NT2/D1 (cell line): ENCODE data around the gene ADARB2.

Experiments used
- DNase-seq: peaks from one replicate; pipeline ENCODE4 v3.0.0-alpha.2; 2011; ENCODE audit warnings: low read depth, low spot score
- H3K27me3 ChIP-seq: 2 replicates; pipeline ENCODE4 v1.6.0; 2011; ENCODE audit warnings: mild to moderate bottlenecking; ENCODE audit not compliant: insufficient read length, insufficient read depth
- H3K36me3 ChIP-seq: 2 replicates; pipeline ENCODE4 v1.6.1; 2011; ENCODE audit warnings: mild to moderate bottlenecking, low read length, mixed read lengths; ENCODE audit not compliant: insufficient read depth, insufficient read length
- H3K4me1 ChIP-seq: 2 replicates; pipeline ENCODE4 v1.5.1; 2011; ENCODE audit not compliant: insufficient read depth, insufficient read length
- H3K4me3 ChIP-seq: 2 replicates; pipeline ENCODE4 v1.5.1; 2011; ENCODE audit warnings: low read depth; ENCODE audit not compliant: insufficient read length
- H3K9ac ChIP-seq: 2 replicates; pipeline ENCODE4 v1.6.0; 2011; ENCODE audit warnings: low read depth; ENCODE audit not compliant: insufficient read length
- H3K9me3 ChIP-seq: 2 replicates; pipeline ENCODE4 v1.5.1; 2011; ENCODE audit warnings: mild to moderate bottlenecking, low read length; ENCODE audit not compliant: insufficient read depth
- SUZ12 ChIP-seq: IDR thresholded peaks from 2 replicates; pipeline ENCODE4 v1.6.1; 2011; ENCODE audit not compliant: insufficient read length, insufficient read depth; ENCODE audit errors: extremely low read depth
- YY1 ChIP-seq: IDR thresholded peaks from 2 replicates; pipeline ENCODE4 v1.6.1; 2011; ENCODE audit not compliant: insufficient read length, insufficient read depth
- ZNF274 ChIP-seq: IDR thresholded peaks from 2 replicates; pipeline ENCODE4 v1.6.1; 2011; ENCODE audit warnings: mild to moderate bottlenecking, low read depth, low read length

ADARB2 gene

DNA sequence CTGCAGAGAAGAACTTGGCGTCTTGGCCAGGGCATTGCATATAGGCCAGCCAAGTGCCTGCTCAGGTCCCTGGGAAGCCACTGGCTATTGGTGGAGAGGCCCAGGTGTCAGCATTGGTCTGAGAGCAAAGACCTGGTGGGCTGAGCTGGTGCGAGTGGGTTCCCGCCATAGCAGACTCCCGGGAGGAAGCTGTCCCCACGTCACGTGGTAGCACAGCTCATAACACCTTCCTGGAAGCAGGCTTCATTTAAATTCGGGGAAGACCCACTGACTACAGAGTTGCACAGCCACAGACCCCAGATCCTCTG is 550.7 kb downstream of the ADARB2 start:
- no peak for DNase-seq
- H3K36me3 ChIP-seq, result no peaks in the 10 kb centered on the region
- H3K9me3 ChIP-seq, result no peaks in the 10 kb centered on the region
- peaks cover 5% of the 10 kb centered on the region for H3K4me1 ChIP-seq
- H3K27me3 ChIP-seq, result peaks cover 7% of the 10 kb centered on the region
- H3K9ac ChIP-seq, result no peak overlapping the region
- no peak overlapping the region for H3K4me3 ChIP-seq
- TF ChIP-seq SUZ12 (no peak), ZNF274 (no peak), YY1 (no peak)

DNA sequence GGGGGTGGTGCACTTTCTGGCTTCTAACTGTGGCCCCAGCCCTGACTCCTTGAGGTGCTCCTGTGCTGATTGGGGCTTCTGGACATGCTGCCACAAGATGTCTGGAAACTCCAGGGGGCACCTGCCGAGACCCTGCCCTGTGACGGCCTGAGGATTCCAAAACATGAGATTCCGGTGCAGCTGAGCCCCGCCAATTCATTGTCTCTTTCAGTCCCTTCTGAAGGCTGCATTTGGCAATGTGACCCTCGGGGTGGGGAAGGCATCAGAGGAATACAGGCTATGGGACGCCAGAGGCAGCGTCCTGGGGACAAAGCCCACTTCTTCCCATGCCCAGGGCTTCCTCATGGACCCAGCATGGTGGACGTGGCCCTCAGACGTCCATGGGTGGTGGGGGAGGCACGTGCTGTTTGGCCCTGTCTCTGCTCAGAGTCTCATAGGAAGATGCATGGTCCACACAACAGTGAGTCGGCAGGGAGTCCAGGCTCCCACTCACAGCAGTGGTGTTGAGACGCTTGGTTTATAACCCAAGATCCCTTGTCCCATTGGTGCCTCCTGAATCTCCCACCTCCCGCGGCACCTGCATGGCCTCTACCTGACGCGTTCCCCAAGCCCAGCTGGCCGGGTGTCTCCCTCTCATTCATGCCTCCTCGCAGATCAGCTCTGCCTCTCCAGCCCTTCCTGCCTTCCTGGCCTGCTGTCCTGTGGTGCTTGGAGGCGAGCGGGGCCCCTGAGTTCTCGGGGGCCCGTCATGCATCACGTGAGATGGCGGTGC is 551.2 kb downstream of the ADARB2 start:
- H3K36me3 ChIP-seq, result no peaks in the 10 kb centered on the region
- TF ChIP-seq SUZ12 (no peak), ZNF274 (no peak), YY1 (no peak)
- H3K4me1 ChIP-seq, result peaks cover 5% of the 10 kb centered on the region
- no peak overlapping the region for H3K4me3 ChIP-seq
- no peak for DNase-seq
- H3K27me3 ChIP-seq, result peaks cover 7% of the 10 kb centered on the region
- H3K9ac ChIP-seq, result no peak overlapping the region
- H3K9me3 ChIP-seq, result no peaks in the 10 kb centered on the region

- TF ChIP-seq SUZ12 (no peak), ZNF274 (no peak), YY1 (no peak)
- peaks cover 5% of the 10 kb centered on the region for H3K4me1 ChIP-seq
- H3K9me3 ChIP-seq, result no peaks in the 10 kb centered on the region
- no peak overlapping the region for H3K9ac ChIP-seq
- no peaks in the 10 kb centered on the region for H3K36me3 ChIP-seq
- peaks cover 1% of the 10 kb centered on the region for H3K27me3 ChIP-seq
- no peak for DNase-seq
- no peak overlapping the region for H3K4me3 ChIP-seq
Observed at GRCh38 chr10:1184541-1185430, 552.5 kb downstream of the ADARB2 start.

DNA sequence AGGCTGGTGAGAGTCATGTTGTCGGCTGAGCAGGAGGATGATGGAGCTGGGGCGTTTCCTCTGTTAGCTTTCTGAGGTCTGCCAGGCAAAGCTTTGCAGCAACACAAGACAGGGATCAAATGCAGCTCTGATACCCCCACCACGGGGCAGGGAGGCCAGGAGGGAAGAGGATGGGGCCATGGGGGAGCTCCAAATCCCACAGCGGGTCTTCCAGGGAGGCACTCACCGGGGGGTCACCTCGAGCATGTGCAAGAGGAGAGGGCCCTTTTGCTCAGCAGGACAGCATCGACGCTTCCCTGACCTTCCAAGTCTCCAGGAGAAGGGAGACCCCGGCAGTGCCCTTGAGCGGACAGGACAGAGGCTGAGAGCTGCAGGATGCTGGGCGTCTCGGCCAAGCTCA is 553.6 kb downstream of the ADARB2 start:
- Histone ChIP-seq H3K4me3 (no peak overlapping the region), H3K4me1 (peaks cover 5% of the 10 kb centered on the region), H3K9me3 (no peaks in the 10 kb centered on the region), H3K36me3 (no peaks in the 10 kb centered on the region), H3K9ac (no peak overlapping the region), H3K27me3 (no peaks in the 10 kb centered on the region)
- TF ChIP-seq SUZ12 (no peak), ZNF274 (no peak), YY1 (no peak)
- no peak for DNase-seq

- Histone ChIP-seq H3K9ac (no peak overlapping the region), H3K27me3 (no peaks in the 10 kb centered on the region), H3K4me3 (no peak overlapping the region), H3K36me3 (no peaks in the 10 kb centered on the region), H3K9me3 (no peaks in the 10 kb centered on the region), H3K4me1 (peaks cover 5% of the 10 kb centered on the region)
- TF ChIP-seq SUZ12 (no peak), YY1 (no peak), ZNF274 (no peak)
- DNase-seq, result no peak
Observed at GRCh38 chr10:1183033-1183396, 554.3 kb downstream of the ADARB2 start.

GRCh38 chr10:1182280-1183032 is 554.9 kb downstream of the ADARB2 start:
- no peaks in the 10 kb centered on the region for H3K9me3 ChIP-seq
- H3K9ac ChIP-seq, result no peak overlapping the region
- H3K4me1 ChIP-seq, result peaks cover 5% of the 10 kb centered on the region
- no peak for TF ChIP-seq ZNF274
- TF ChIP-seq YY1, result no peak
- no peak for TF ChIP-seq SUZ12
- H3K36me3 ChIP-seq, result no peaks in the 10 kb centered on the region
- H3K4me3 ChIP-seq, result no peak overlapping the region
- no peak for DNase-seq
- H3K27me3 ChIP-seq, result no peaks in the 10 kb centered on the region

DNA sequence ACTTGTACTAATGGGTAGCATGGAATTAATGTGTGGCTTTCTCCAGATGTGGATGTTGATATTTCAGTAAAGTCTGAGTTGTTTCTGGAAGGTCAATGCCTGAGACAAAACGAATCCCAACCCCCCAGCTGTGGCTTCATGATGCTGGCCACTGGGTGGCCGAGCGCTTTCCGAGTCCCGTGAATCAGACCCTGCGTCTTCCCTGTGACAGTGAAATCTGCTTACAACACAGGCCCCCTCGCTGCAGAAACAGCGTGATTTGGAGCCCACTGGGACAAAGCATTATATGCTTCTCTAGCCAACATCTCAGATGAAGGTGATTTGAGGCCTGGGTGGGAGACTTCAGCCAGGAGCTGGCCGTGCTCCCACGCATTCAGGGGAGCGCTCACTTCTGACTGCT is 556.5 kb downstream of the ADARB2 start:
- Histone ChIP-seq H3K9ac (no peak overlapping the region), H3K9me3 (no peaks in the 10 kb centered on the region), H3K4me3 (no peak overlapping the region), H3K36me3 (no peaks in the 10 kb centered on the region), H3K27me3 (no peaks in the 10 kb centered on the region), H3K4me1 (peaks cover 5% of the 10 kb centered on the region)
- no peak for TF ChIP-seq SUZ12
- TF ChIP-seq ZNF274, result no peak
- TF ChIP-seq YY1, result no peak
- no peak for DNase-seq
